DND-41 (cell line): ENCODE results near the gene PFKFB2.

Source experiments
- ATAC-seq: fragments of 200-7000 bp; cut with Tn5 transposase; 3 replicates; pipeline ENCODE4 v1.9.1; 2021; ENCODE audit warnings: low read depth; ENCODE audit not compliant: insufficient read depth
- DNase-seq: peaks from one replicate; pipeline ENCODE4 v3.0.0-alpha.2; 2020
- H2AFZ ChIP-seq: 2 replicates; pipeline ENCODE4 v1.6.0; 2012; ENCODE audit warnings: low read depth, low read length
- H3K27ac ChIP-seq: 2 replicates; pipeline ENCODE4 v1.5.1; 2012; ENCODE audit warnings: low read length, inconsistent platforms
- H3K27me3 ChIP-seq: fragments of 200-600 bp; sonication (generic); 2 replicates; pipeline ENCODE4 v1.6.0; 2012; ENCODE audit warnings: low read length, mild to moderate bottlenecking, inconsistent platforms; ENCODE audit not compliant: insufficient read depth, poor library complexity
- H3K36me3 ChIP-seq: 2 replicates; pipeline ENCODE4 v1.5.1; 2012; ENCODE audit warnings: low read length, inconsistent platforms; ENCODE audit not compliant: insufficient read depth
- H3K4me1 ChIP-seq: 2 replicates; pipeline ENCODE4 v1.5.1; 2012; ENCODE audit warnings: mild to moderate bottlenecking, low read length; ENCODE audit not compliant: insufficient read depth
- H3K4me2 ChIP-seq: 2 replicates; pipeline ENCODE4 v1.6.0; 2012; ENCODE audit warnings: mild to moderate bottlenecking, moderate library complexity, low read length, inconsistent platforms; ENCODE audit not compliant: insufficient read depth
- H3K4me3 ChIP-seq, 2 experiments: fragments of 200-600 bp in 1 of 2; shearing (Covaris generic) in 1 of 2; 2 replicates each; pipeline ENCODE4 v1.5.1; 2012 to 2016; ENCODE audit warnings: inconsistent platforms in 2 of 2, low read length in 2 of 2, mild to moderate bottlenecking in 2 of 2, low read depth in 1 of 2, moderate library complexity in 1 of 2
- H3K79me2 ChIP-seq: 2 replicates; pipeline ENCODE4 v1.6.0; 2012; ENCODE audit warnings: low read length, inconsistent platforms; ENCODE audit not compliant: insufficient read depth
- H3K9ac ChIP-seq: 2 replicates; pipeline ENCODE4 v1.6.0; 2012; ENCODE audit warnings: low read depth, mild to moderate bottlenecking, inconsistent platforms, low read length, moderate library complexity
- H3K9me3 ChIP-seq: 2 replicates; pipeline ENCODE4 v1.5.1; 2012; ENCODE audit warnings: low read length, moderate library complexity, mild to moderate bottlenecking, inconsistent platforms; ENCODE audit not compliant: insufficient read depth, severe bottlenecking
- H4K20me1 ChIP-seq: 2 replicates; pipeline ENCODE4 v1.6.0; 2012; ENCODE audit warnings: low read length; ENCODE audit not compliant: insufficient read depth
- EZH2 ChIP-seq: IDR thresholded peaks from 3 replicates; pipeline ENCODE4 v1.6.1; 2012; ENCODE audit warnings: borderline replicate concordance, low read depth, mild to moderate bottlenecking, moderate library complexity, low read length, inconsistent platforms; ENCODE audit not compliant: severe bottlenecking
- TF ChIP-seq, protein P1 (sequence below): IDR thresholded peaks from 2 replicates; pipeline ENCODE4 v1.5.1; 2012; ENCODE audit warnings: borderline replicate concordance, low read length, moderate library complexity, mild to moderate bottlenecking; ENCODE audit not compliant: poor library complexity, severe bottlenecking; ENCODE audit errors: extremely low read depth

The PFKFB2 gene

DNA sequence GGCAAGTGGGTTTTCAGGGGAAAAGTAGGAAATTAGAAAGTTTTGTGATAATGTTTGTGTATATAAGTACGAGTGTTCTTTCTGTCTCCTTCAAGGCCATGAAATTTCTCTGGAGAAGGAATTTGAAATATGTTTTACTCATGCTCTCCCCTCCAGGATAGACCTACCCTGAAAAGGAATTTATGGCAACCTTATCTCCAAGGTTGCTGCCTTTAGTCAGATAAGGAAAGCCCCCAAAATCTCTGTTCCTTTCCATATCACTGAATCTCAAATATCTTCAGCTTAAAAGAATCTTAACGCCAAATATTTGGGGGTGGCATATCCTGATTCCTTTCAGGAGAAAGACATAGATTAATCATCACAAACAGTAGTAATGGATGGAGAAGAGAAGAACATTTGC, 35.1 kb downstream of the PFKFB2 start:
- ATAC-seq (no peak), DNase-seq (no peak)
- H3K4me1 ChIP-seq, result peaks cover 64% of the 10 kb centered on the region
- peak overlapping the region; percentile 66 for H3K4me2 ChIP-seq
- H3K79me2 ChIP-seq, result no peaks in the 10 kb centered on the region
- H4K20me1 ChIP-seq, result no peaks in the 10 kb centered on the region
- no peak overlapping the region for H3K4me3 ChIP-seq
- H3K36me3 ChIP-seq, result no peaks in the 10 kb centered on the region
- peak overlapping the region; percentile 78; the same call in 1 of the 2 replicates for H3K27ac ChIP-seq
- TF ChIP-seq, protein P1, sequence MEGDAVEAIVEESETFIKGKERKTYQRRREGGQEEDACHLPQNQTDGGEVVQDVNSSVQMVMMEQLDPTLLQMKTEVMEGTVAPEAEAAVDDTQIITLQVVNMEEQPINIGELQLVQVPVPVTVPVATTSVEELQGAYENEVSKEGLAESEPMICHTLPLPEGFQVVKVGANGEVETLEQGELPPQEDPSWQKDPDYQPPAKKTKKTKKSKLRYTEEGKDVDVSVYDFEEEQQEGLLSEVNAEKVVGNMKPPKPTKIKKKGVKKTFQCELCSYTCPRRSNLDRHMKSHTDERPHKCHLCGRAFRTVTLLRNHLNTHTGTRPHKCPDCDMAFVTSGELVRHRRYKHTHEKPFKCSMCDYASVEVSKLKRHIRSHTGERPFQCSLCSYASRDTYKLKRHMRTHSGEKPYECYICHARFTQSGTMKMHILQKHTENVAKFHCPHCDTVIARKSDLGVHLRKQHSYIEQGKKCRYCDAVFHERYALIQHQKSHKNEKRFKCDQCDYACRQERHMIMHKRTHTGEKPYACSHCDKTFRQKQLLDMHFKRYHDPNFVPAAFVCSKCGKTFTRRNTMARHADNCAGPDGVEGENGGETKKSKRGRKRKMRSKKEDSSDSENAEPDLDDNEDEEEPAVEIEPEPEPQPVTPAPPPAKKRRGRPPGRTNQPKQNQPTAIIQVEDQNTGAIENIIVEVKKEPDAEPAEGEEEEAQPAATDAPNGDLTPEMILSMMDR, result no peak
- no peak for TF ChIP-seq EZH2
- H3K9me3 ChIP-seq, result no peaks in the 10 kb centered on the region
- no peaks in the 10 kb centered on the region for H3K27me3 ChIP-seq
- H2AFZ ChIP-seq, result peak overlapping the region; percentile 15; the same call in 1 of the 2 replicates
- peak overlapping the region; percentile 39; the same call in 1 of the 2 replicates for H3K9ac ChIP-seq

DNA sequence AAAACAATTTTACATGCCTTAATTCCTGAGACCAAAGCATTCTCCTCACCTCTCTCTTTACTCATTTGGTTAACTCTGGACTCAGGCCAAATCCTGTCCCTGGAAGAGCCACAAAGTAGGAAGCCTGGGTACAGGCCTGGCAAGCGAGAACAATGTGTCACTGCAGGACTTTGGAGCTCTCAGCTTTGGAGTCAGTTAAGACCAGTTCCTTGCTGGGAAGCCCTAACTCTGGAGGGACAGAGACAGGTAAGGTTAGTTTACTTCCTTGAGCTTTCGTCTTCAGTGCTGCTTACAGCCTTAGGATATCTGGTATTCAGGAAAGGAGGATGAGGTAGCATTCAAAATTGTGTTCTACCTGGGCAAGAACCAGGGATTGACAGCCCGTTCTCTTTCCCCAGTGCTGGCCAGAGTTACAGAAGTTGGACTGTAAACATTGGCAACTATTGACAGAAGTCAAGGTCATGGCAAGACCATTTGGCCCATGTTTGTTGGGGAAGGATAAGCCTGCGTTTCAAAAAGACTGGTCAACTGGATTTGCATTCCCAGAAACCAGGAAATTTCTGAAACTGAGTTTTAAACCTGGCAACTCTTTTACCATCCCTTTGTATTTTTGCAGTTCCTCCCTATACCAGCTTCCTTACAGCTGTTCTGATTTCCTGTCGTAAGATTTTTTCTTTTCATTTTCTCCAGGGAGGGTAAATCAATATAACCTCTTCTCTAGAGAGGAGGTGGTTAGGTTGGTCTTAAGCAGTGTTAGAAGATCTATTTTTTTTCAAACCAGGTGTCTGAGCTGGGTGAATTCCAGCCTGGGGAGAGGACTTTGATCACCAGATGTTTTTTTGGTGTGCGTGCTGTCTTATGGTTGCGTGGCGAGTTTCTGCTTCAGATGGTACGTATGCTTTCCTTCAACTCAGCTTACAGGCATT, 35.9 kb downstream of the PFKFB2 start, which contains the start of gene C4BPB:
C4BPB (plus strand) TSS at position 160 of the 926 bp plus-strand sequence; CDS start at position 832, 672 bp downstream.
- TF ChIP-seq EZH2, result no peak
- TF ChIP-seq, protein P1, result no peak

DNA sequence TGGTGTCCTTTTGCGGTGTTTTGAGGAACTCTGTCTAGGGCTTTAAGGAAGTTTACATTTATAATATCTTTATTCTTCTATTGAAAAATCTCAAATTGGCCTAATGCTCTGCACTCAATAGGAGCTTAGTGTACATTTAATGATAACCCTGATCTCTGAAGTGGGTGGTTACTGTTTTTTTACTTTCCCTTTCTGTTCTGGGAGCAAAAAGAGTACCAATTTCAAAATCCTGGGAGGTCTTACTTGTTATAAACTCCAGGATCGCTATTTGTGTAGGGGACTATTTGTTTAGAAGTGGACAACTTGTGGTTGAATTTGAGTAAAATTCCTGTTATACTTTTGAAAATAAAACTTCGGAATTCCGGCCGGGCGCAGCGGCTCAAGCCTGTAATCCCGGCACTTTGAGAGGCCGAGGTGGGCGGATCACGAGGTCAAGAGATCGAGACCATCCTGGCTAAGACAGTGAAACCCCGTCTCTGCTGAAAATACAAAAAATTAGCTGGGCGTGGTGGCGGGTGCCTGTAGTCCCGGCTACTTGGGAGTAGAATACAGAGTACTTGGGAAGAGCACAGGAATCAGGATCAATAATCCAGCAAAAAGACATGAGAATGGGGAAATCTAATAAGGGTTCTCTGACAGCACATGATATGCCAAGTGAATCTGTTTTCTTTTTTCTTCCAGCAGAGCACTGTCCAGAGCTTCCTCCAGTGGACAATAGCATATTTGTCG, 36.7 kb downstream of the PFKFB2 start:
- peak overlapping the region; percentile 2 to 53; a peak in 2 of 4 replicates for H3K4me3 ChIP-seq
- no peaks in the 10 kb centered on the region for H3K9me3 ChIP-seq
- no peaks in the 10 kb centered on the region for H3K36me3 ChIP-seq
- H3K27ac ChIP-seq, result peak overlapping the region; percentile 78
- H3K79me2 ChIP-seq, result no peaks in the 10 kb centered on the region
- peak overlapping the region; percentile 38 for H2AFZ ChIP-seq
- H3K4me1 ChIP-seq, result peaks cover 48% of the 10 kb centered on the region
- H4K20me1 ChIP-seq, result no peaks in the 10 kb centered on the region
- peak overlapping the region; percentile 39 for H3K9ac ChIP-seq
- DNase-seq, result no peak
- ATAC-seq, result peak; percentile 40
- H3K4me2 ChIP-seq, result peak overlapping the region; percentile 66
- no peak for TF ChIP-seq EZH2
- TF ChIP-seq, protein P1, result no peak
- no peaks in the 10 kb centered on the region for H3K27me3 ChIP-seq

More for the DNA sequence above, 35.9 kb downstream of the PFKFB2 start, which contains the start of gene C4BPB:
- Histone ChIP-seq H3K79me2 (no peaks in the 10 kb centered on the region), H4K20me1 (no peaks in the 10 kb centered on the region), H3K4me1 (peaks cover 56% of the 10 kb centered on the region), H2AFZ (peak within 1 kb of the TSS; percentile 38), H3K4me3 (peak within 1 kb of the TSS; percentile 2 to 53; a peak in 2 of 4 replicates), H3K27ac (peak within 1 kb of the TSS; percentile 78), H3K4me2 (peak within 1 kb of the TSS; percentile 66), H3K9ac (peak within 1 kb of the TSS; percentile 39), H3K36me3 (no peaks in the 10 kb centered on the region), H3K9me3 (no peaks in the 10 kb centered on the region), H3K27me3 (no peaks in the 10 kb centered on the region)
- DNase-seq (peak; percentile 72), ATAC-seq (peak; percentile 83)
